ENCODE measurements around the gene FOXRED1.
"Not testable (repeated sequence)": the region's sequence is repeated elsewhere in the genome, so short reads cannot be mapped to it uniquely, and the experiment has no call there.

The FOXRED1 gene

GRCh38 chr11:126297004-126297403 is 28.1 kb downstream of the FOXRED1 start:
- TF ChIP-seq POLR2AphosphoS5 (IDR thresholded peaks at IDR 0.05; ENCODE audit: borderline replicate concordance, low read depth, low read length) (no peak), EZH2 (IDR thresholded peaks at IDR 0.05) (no peak), FOXP2 (optimal IDR thresholded peaks at IDR 0.05; ENCODE audit: control extremely low read depth, extremely low read length, insufficient read depth) (no peak)
- Histone ChIP-seq H3K9me3 (ENCODE audit: low read depth, low read length) (no peaks in the 10 kb centered on the region), H3K27ac (no peak overlapping the region), H3K36me3 (ENCODE audit: insufficient read depth, low read length) (no peaks in the 10 kb centered on the region), H3K9ac (ENCODE audit: insufficient read length) (no peak overlapping the region), H3K4me3 (no peak overlapping the region)
- no peak for DNase-seq (ENCODE audit: low read depth, low spot score)

DNA sequence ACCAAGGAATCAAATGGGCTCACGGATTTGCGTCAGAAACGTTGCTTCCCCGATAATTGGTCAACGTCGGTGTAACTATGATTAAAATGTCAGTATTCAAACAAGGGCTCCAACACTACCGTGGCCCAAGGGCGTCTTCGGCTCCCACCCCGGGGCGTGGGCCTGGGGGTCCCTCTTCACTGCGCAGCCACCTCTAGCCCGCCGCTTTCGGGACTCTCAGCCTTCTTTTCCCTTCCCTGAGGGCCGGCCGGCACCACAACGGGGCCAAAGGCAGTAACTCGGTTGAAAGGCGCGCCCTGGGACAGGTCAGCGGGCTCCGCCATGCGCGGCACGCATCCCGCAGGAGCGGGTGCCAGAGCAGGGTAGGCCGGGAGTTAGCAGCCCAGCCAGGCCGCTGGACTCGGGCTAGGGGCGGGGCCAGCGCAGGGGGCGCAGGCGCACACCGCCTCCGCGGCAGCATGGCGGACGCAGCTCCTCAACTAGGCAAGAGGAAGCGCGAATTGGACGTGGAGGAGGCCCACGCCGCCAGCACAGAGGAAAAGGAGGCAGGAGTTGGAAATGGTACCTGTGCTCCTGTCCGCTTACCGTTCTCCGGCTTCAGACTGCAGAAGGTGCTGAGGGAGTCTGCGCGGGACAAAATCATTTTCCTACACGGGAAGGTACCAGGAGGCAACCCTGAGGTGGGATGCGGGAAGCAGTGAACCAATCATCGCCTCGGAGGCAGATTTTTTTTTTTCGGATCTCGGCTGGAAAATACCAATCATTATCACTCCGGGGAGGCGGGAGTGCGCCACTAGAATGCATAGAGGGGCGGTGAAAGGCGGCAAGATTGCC is 34.9 kb downstream of the FOXRED1 start, which contains the start of gene DCPS:
TSS of gene DCPS (plus strand) at position 438 of the 834 bp plus-strand sequence. CDS start at position 459, 21 bp downstream.
- TF ChIP-seq POLR2AphosphoS5 (IDR thresholded peaks at IDR 0.05; ENCODE audit: borderline replicate concordance, low read depth, low read length) (peak; percentile 89), EZH2 (IDR thresholded peaks at IDR 0.05) (no peak)
- peak within 1 kb of the TSS; percentile 95 for H3K9ac ChIP-seq (ENCODE audit: insufficient read length)
- peak within 1 kb of the TSS; percentile 90 for H3K4me3 ChIP-seq
- DNase-seq (ENCODE audit: low read depth, low spot score) = peak; percentile 24
- H3K27ac ChIP-seq = peak within 1 kb of the TSS; percentile 65
- H3K36me3 ChIP-seq (ENCODE audit: insufficient read depth, low read length) = no peaks in the 10 kb centered on the region
- H3K9me3 ChIP-seq (ENCODE audit: low read depth, low read length) = no peaks in the 10 kb centered on the region

DNA sequence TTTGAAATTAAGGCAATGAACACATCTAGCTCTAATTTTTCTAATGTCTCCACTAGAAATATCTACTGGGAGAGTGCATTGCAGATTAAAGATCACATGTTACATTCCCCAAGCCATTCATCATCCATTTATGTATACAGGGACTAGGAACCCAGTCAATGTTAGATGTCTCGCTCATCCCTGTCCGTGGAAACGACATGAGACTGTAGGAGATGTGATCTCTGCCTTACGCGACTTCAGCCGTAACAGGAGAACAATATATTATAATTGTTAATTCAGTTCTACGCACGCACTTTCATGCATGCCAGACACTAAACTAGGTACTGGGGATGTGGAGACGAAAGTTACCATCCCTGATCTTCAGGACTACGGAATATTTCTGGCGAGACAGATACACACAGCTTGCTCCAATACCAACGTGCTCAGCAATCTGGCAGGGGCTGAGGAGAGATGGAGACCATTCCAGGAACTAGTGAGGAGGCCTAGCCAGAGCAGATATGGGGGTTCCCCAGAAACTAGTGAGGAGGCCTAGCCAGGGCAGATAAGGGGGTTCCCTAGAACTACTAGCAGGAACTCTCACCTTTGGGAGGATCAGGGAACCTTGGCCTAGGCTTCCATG is 35.6 kb downstream of the FOXRED1 start:
- H3K9me3 ChIP-seq (ENCODE audit: low read depth, low read length) = no peaks in the 10 kb centered on the region
- H3K27ac ChIP-seq = no peak overlapping the region
- peak overlapping the region; percentile 90 for H3K4me3 ChIP-seq
- no peak overlapping the region for H3K9ac ChIP-seq (ENCODE audit: insufficient read length)
- DNase-seq (ENCODE audit: low read depth, low spot score) = no peak
- TF ChIP-seq POLR2AphosphoS5 (IDR thresholded peaks at IDR 0.05; ENCODE audit: borderline replicate concordance, low read depth, low read length) = no peak
- TF ChIP-seq EZH2 (IDR thresholded peaks at IDR 0.05) = no peak
- no peak for TF ChIP-seq FOXP2 (optimal IDR thresholded peaks at IDR 0.05; ENCODE audit: control extremely low read depth, extremely low read length, insufficient read depth)
- no peaks in the 10 kb centered on the region for H3K36me3 ChIP-seq (ENCODE audit: insufficient read depth, low read length)

- no peak for TF ChIP-seq FOXP2 (optimal IDR thresholded peaks at IDR 0.05; ENCODE audit: control extremely low read depth, extremely low read length, insufficient read depth)
- TF ChIP-seq POLR2AphosphoS5 (IDR thresholded peaks at IDR 0.05; ENCODE audit: borderline replicate concordance, low read depth, low read length) = no peak
- TF ChIP-seq EZH2 (IDR thresholded peaks at IDR 0.05) = no peak
- no peak for DNase-seq (ENCODE audit: low read depth, low spot score)
- Histone ChIP-seq H3K9ac (ENCODE audit: insufficient read length) (no peak overlapping the region), H3K36me3 (ENCODE audit: insufficient read depth, low read length) (no peaks in the 10 kb centered on the region), H3K27ac (no peak overlapping the region), H3K4me3 (no peak overlapping the region), H3K9me3 (ENCODE audit: low read depth, low read length) (no peaks in the 10 kb centered on the region)
These were observed 36.7 kb downstream of the FOXRED1 start for GRCh38 chr11:126305699-126306098.

DNA sequence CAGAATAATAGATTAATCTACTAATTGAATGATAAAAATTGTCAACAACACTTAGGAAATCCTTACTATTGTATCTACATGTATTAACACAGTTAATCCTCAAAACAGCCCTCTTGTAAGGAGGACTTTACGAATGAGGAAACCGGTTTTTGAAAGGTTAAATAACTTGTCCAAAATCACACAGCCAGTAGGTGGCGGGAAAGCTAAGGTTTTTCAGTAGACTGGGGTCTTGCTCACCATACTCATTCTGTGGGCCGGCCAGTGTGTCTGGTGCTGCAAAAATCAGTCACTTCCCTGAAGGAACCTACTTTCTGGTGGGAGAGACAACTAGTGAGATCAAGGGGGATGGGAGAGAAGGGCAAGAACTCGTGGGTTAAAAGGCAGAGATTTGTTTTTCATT is 38.8 kb downstream of the FOXRED1 start:
- no peaks in the 10 kb centered on the region for H3K9me3 ChIP-seq (ENCODE audit: low read depth, low read length)
- H3K27ac ChIP-seq = no peak overlapping the region
- no peak for DNase-seq (ENCODE audit: low read depth, low spot score)
- H3K9ac ChIP-seq (ENCODE audit: insufficient read length) = no peak overlapping the region
- no peaks in the 10 kb centered on the region for H3K36me3 ChIP-seq (ENCODE audit: insufficient read depth, low read length)
- TF ChIP-seq EZH2 (IDR thresholded peaks at IDR 0.05) (no peak), FOXP2 (optimal IDR thresholded peaks at IDR 0.05; ENCODE audit: control extremely low read depth, extremely low read length, insufficient read depth) (no peak), POLR2AphosphoS5 (IDR thresholded peaks at IDR 0.05; ENCODE audit: borderline replicate concordance, low read depth, low read length) (no peak)
- H3K4me3 ChIP-seq = no peak overlapping the region

GRCh38 chr11:126308271-126308671 is 39.3 kb downstream of the FOXRED1 start:
- no peaks in the 10 kb centered on the region for H3K36me3 ChIP-seq (ENCODE audit: insufficient read depth, low read length)
- no peak overlapping the region for H3K4me3 ChIP-seq
- no peaks in the 10 kb centered on the region for H3K9me3 ChIP-seq (ENCODE audit: low read depth, low read length)
- TF ChIP-seq POLR2AphosphoS5 (IDR thresholded peaks at IDR 0.05; ENCODE audit: borderline replicate concordance, low read depth, low read length) = no peak
- no peak for TF ChIP-seq EZH2 (IDR thresholded peaks at IDR 0.05)
- no peak for TF ChIP-seq FOXP2 (optimal IDR thresholded peaks at IDR 0.05; ENCODE audit: control extremely low read depth, extremely low read length, insufficient read depth)
- no peak for DNase-seq (ENCODE audit: low read depth, low spot score)
- H3K9ac ChIP-seq (ENCODE audit: insufficient read length) = no peak overlapping the region
- no peak overlapping the region for H3K27ac ChIP-seq

DNA sequence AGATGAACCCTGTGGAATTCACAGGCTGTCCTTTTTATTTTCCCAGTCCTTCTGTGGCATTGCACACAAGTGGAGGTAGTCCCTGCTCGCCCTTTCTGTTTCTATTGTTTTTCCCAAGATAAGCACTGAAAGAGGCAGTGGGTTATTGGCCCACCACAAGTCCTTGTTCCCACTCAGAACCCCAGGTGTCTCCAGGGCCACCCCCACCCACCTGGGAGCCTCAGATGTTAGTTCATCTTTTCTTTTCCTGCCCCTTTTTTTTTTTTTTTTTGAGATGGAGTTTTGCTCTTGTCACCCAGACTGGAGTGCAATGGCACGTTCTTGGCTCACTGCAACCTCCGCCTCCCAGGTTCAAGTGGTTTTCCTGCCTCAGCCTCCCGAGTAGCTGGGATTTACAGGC is 39.8 kb downstream of the FOXRED1 start:
- DNase-seq (ENCODE audit: low read depth, low spot score); H3K27ac ChIP-seq; H3K4me3 ChIP-seq; H3K9ac ChIP-seq (ENCODE audit: insufficient read length); H3K36me3 ChIP-seq (ENCODE audit: insufficient read depth, low read length); H3K9me3 ChIP-seq (ENCODE audit: low read depth, low read length): not testable (repeated sequence)

GRCh38 chr11:126310200-126310991 is 41.4 kb downstream of the FOXRED1 start:
- TF ChIP-seq EZH2 (IDR thresholded peaks at IDR 0.05) = no peak
- no peak for TF ChIP-seq POLR2AphosphoS5 (IDR thresholded peaks at IDR 0.05; ENCODE audit: borderline replicate concordance, low read depth, low read length)
- TF ChIP-seq FOXP2 (optimal IDR thresholded peaks at IDR 0.05; ENCODE audit: control extremely low read depth, extremely low read length, insufficient read depth) = no peak
- Histone ChIP-seq H3K4me3 (no peak overlapping the region), H3K27ac (no peak overlapping the region), H3K9ac (ENCODE audit: insufficient read length) (no peak overlapping the region), H3K36me3 (ENCODE audit: insufficient read depth, low read length) (peaks cover 6% of the 10 kb centered on the region; the same call in 1 of the 2 replicates), H3K9me3 (ENCODE audit: low read depth, low read length) (no peaks in the 10 kb centered on the region)
- DNase-seq (ENCODE audit: low read depth, low spot score) = no peak
